A549 (cell line): Measurements from ENCODE around the gene ANXA1. TPM values are rescaled to one million over a fixed set of nuclear protein-coding genes. Genes with fewer than 3 reads are reported as not detected.
A peak's percentile ranks its signal among the peaks of the same experiment; 100 is the strongest.

Experiments used
- ATAC-seq, 2 experiments: fragments of 200-7000 bp in 1 of 2; fragments of >200 bp in 1 of 2; cut with Nextera tagmentation in 1 of 2; cut with Tn5 transposase in 1 of 2; 3 replicates each; pipeline versions ENCODE4 v1.8.0 to v1.9.1; 2018 to 2020; ENCODE audit warnings: mild to moderate bottlenecking in 1 of 2, moderate library complexity in 1 of 2
- CTCF ChIA-PET: fragments of 300-600 bp; sonication (Branson Sonifier 250); formaldehyde crosslinking; extraction: SDS; loops from one replicate; lab custom pipeline; 2021; ENCODE audit warnings: antibody characterized with exemption, inconsistent platforms; lab: Yijun Ruan, JAX
- POLR2A ChIA-PET: fragments of 350-600 bp; formaldehyde crosslinking; extraction: SDS; loops from one replicate; lab custom pipeline; 2021; ENCODE audit warnings: antibody characterized with exemption, inconsistent platforms; lab: Yijun Ruan, JAX
- DNase-seq, 2 experiments: peaks; one replicate each; pipeline versions ENCODE4 v3.0.0 to v3.0.0-alpha.2; 2011 to 2016; ENCODE audit warnings: low read depth in 1 of 2, low spot score in 1 of 2
- FAIRE-seq: peaks from 2 replicates; lab custom pipeline; 2011; peaks lifted over from hg19 to GRCh38; lab: Jason Lieb, UNC
- H3K27ac ChIP-seq, 2 experiments: fragments of >200 bp; sonication (Bioruptor Twin); formaldehyde crosslinking; 3 replicates each; pipeline ENCODE4 v1.5.1; 2016 to 2017
- H3K4me1 ChIP-seq: fragments of >200 bp; sonication (Bioruptor Twin); formaldehyde crosslinking; 3 replicates; pipeline ENCODE4 v1.6.1; 2016
- H3K4me2 ChIP-seq: fragments of >200 bp; sonication (Bioruptor Twin); formaldehyde crosslinking; 3 replicates; pipeline ENCODE4 v1.6.1; 2016
- H3K4me3 ChIP-seq: fragments of >200 bp; sonication (Bioruptor Twin); formaldehyde crosslinking; 3 replicates; pipeline ENCODE4 v1.5.1; 2016
- H3K9me3 ChIP-seq: fragments of >200 bp; sonication (Bioruptor Twin); formaldehyde crosslinking; 3 replicates; pipeline ENCODE4 v1.6.1; 2016
- BCL3 ChIP-seq: fragments of >200 bp; sonication (Bioruptor Twin); formaldehyde crosslinking; IDR thresholded peaks from 3 replicates; pipeline ENCODE4 v1.6.1; 2016
- CBX8 ChIP-seq: fragments of 200-600 bp; sonication (generic); IDR thresholded peaks from 2 replicates; pipeline ENCODE4 v1.6.1; 2016
- CEBPB ChIP-seq, 2 experiments: fragments of >200 bp in 1 of 2; sonication (Bioruptor Twin) in 1 of 2; formaldehyde crosslinking in 1 of 2; IDR thresholded peaks; 2 replicates each; pipeline ENCODE4 v1.6.1; 2012 to 2016
- EP300 ChIP-seq, 2 experiments: fragments of >200 bp; sonication (Bioruptor Twin); formaldehyde crosslinking; IDR thresholded peaks; 2 replicates in 1 of 2; 3 replicates in 1 of 2; pipeline ENCODE4 v1.6.1; 2016 to 2017
- FOSB ChIP-seq: fragments of 250-450 bp; sonication (Bioruptor Pico); IDR thresholded peaks from 2 replicates; pipeline ENCODE4 v1.5.0; 2020; ENCODE audit warnings: mild to moderate bottlenecking, moderate library complexity
- FOSL2 ChIP-seq, 2 experiments: fragments of 450-650 bp in 1 of 2; fragments of >200 bp in 1 of 2; sonication (Bioruptor Twin) in 1 of 2; formaldehyde crosslinking; IDR thresholded peaks; 2 replicates each; pipeline versions ENCODE4 v1.5.0 to v1.6.1; 2016 to 2020; ENCODE audit warnings: mild to moderate bottlenecking in 1 of 2, moderate library complexity in 1 of 2
- GATA3 ChIP-seq: IDR thresholded peaks from 2 replicates; pipeline ENCODE4 v1.6.1; 2012; ENCODE audit warnings: borderline replicate concordance
- HMGXB4 ChIP-seq: fragments of 250-450 bp; sonication (Bioruptor Pico); IDR thresholded peaks from 2 replicates; pipeline ENCODE4 v1.5.0; 2021; ENCODE audit warnings: mild to moderate bottlenecking, moderate library complexity, borderline replicate concordance
- HOXB13 ChIP-seq: fragments of 250-450 bp; sonication (Bioruptor Pico); IDR thresholded peaks from 2 replicates; pipeline ENCODE4 v1.5.0; 2020; ENCODE audit warnings: low read depth, mild to moderate bottlenecking, moderate library complexity
- JUN ChIP-seq, 2 experiments: fragments of >200 bp; sonication (Bioruptor Twin); formaldehyde crosslinking; IDR thresholded peaks; 2 replicates in 1 of 2; 3 replicates in 1 of 2; pipeline ENCODE4 v1.6.1; 2016 to 2017
- JUNB ChIP-seq: fragments of >200 bp; sonication (Bioruptor Twin); formaldehyde crosslinking; IDR thresholded peaks from 2 replicates; pipeline ENCODE4 v1.6.1; 2016
- MAFK ChIP-seq: fragments of 450-650 bp; IDR thresholded peaks from 2 replicates; pipeline ENCODE4 v1.6.1; 2014; ENCODE audit not compliant: partially characterized antibody
- NPAS2 ChIP-seq: fragments of 250-450 bp; sonication (Bioruptor Pico); IDR thresholded peaks from 2 replicates; pipeline ENCODE4 v1.8.0; 2022; ENCODE audit warnings: mild to moderate bottlenecking, moderate library complexity, borderline replicate concordance
- RARB ChIP-seq: fragments of 250-450 bp; sonication (Bioruptor Pico); IDR thresholded peaks from 2 replicates; pipeline ENCODE4 v1.8.0; 2021; ENCODE audit warnings: mild to moderate bottlenecking, moderate library complexity
- SMC3 ChIP-seq: fragments of >200 bp; sonication (Bioruptor Twin); formaldehyde crosslinking; IDR thresholded peaks from 3 replicates; pipeline ENCODE4 v1.6.1; 2018; ENCODE audit warnings: inconsistent platforms
- TP53 ChIP-seq: fragments of 250-450 bp; sonication (Bioruptor Pico); IDR thresholded peaks from 2 replicates; pipeline ENCODE4 v1.5.0; 2021; ENCODE audit warnings: mild to moderate bottlenecking, moderate library complexity
- WGBS: methylation state at CpG from one replicate; pipeline ENCODE4 v1.1.6; 2017; ENCODE audit errors: missing lambda C conversion rate; 5-methylcytosine and 5-hydroxymethylcytosine counted together
- polyA plus RNA-seq, 4 experiments: library from polyadenylated mRNA; depleted of rRNA in 3 of 4; stranded (reverse); fragments of >200 nt; fragmentation: RNase III in 1 of 4; extraction: RNeasy Plus Mini Kit Qiagen cat#74134 plus additional on column Dnase treatment in 1 of 4; gene quantifications; 2 replicates in 3 of 4; 3 replicates in 1 of 4; pipeline ENCODE4 v1.2.3, GENCODE V29; 2011 to 2017
- TF ChIP-seq, protein P1 (sequence below): fragments of >200 bp; sonication (Bioruptor Twin); formaldehyde crosslinking; IDR thresholded peaks from 2 replicates; pipeline ENCODE4 v1.6.1; 2016

The ANXA1 gene
- polyA plus RNA-seq, 2 of the 4 experiments (the other 2 are of a cell fraction) = 1,601 to 1,990 TPM

- POLR2A ChIA-PET = no interaction called here
- ATAC-seq (no peak), FAIRE-seq (no peak), DNase-seq (no peak)
- no peaks in the 10 kb centered on the region for H3K9me3 ChIP-seq
- 86% methylated on average over 2 of the region's 2 CpGs for WGBS
- peak overlapping the region; percentile 78 to 80; a peak in 4 of 6 replicates for H3K27ac ChIP-seq
- no peak overlapping the region for H3K4me2 ChIP-seq
- peaks cover 79% of the 10 kb centered on the region for H3K4me1 ChIP-seq
- CTCF ChIA-PET = interaction anchor here (0.8 to 2.2 kb wide), 4 partner anchors 12 to 94 kb away, joined by 3 to 6 read pairs (median 4); no protein-coding TSS in a partner anchor
- H3K4me3 ChIP-seq = no peak overlapping the region
- TF ChIP-seq SMC3 (no peak), JUN (IDR thresholded peaks at IDR 0.05) (no peak), CEBPB (IDR thresholded peaks at IDR 0.05) (peak; percentile 39 to 61; a peak in 1 of 4 replicates), FOSB (no peak), MAFK (peak; percentile 86)
Measured at GRCh38 chr9:73146111-73146815, 5.4 kb upstream of the ANXA1 start.

DNA sequence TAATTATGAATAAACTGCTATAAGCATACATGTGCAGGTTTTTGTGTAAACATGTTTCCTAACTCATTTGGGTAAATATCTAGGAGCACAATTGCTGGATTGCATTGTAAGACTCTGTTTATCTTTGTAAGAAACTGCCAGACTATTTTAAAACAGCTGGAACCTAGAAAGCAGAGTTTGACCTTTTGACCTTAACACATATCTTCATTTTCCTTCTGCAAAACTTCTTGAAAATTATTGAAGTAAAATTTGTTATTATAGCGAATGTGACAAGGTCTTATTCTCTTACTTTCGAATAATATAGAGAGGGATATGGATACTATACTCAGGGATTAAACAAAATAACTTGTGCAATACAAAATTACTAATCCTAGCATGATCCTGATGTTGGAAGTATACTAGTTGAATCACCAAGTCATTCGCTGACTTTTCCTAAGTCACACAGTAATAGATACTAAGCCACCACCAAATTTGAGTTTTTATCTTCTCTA lies 3.2 kb upstream of the ANXA1 start:
- FAIRE-seq (peak; percentile 63), ATAC-seq (peak; percentile 14 to 26; a peak in 3 of 6 replicates), DNase-seq (no peak)
- 1% methylated on average over 3 of the region's 3 CpGs for WGBS
- TF ChIP-seq HOXB13 (CRISPR knock-in tag) (no peak), JUN (IDR thresholded peaks at IDR 0.05) (0 out of 5 replicates have a peak, but pooled peaks of 1 of the 2 experiments have one; percentile 50), CEBPB (IDR thresholded peaks at IDR 0.05) (peak; percentile 78), TP53 (CRISPR knock-in tag) (no peak), HMGXB4 (no peak), RARB (peak; percentile 41; the same call in 1 of the 2 replicates), GATA3 (peak; percentile 49; the same call in 1 of the 2 replicates), CBX8 (no peak), FOSL2 (IDR thresholded peaks at IDR 0.05) (0 out of 2 replicates have a peak, but pooled peaks have one; percentile 53), FOSL2 (CRISPR knock-in tag; IDR thresholded peaks at IDR 0.05) (peak; percentile 36; the same call in 1 of the 2 replicates), NPAS2 (no peak), MAFK (no peak), JUNB (peak; percentile 76), EP300 (IDR thresholded peaks at IDR 0.05) (peak in 1 of 2 experiments; percentile 42; a peak in 1 of 5 replicates), BCL3 (peak; percentile 43; the same call in 1 of the 3 replicates)
- TF ChIP-seq, protein P1, sequence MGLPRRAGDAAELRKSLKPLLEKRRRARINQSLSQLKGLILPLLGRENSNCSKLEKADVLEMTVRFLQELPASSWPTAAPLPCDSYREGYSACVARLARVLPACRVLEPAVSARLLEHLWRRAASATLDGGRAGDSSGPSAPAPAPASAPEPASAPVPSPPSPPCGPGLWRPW = peak; percentile 58
- Histone ChIP-seq H3K4me3 (peak overlapping the region; percentile 17; the same call in 1 of the 3 replicates), H3K4me2 (peak overlapping the region; percentile 89), H3K27ac (peak overlapping the region; percentile 87 to 89), H3K4me1 (peaks cover 69% of the 10 kb centered on the region), H3K9me3 (no peaks in the 10 kb centered on the region)
- ChIA-PET POLR2A (interaction anchor here (1.2 kb wide), 1 partner anchor 15 kb away, joined by 5 read pairs; no protein-coding TSS in a partner anchor), CTCF (interaction anchor here (0.9 to 1.5 kb wide), 2 partner anchors 11 to 17 kb away, joined by 3 to 5 read pairs; no protein-coding TSS in a partner anchor)
